ENCODE results near the gene RAB9A.

The RAB9A gene

GRCh38 chrX:13652850-13653693 lies 35.9 kb upstream of the RAB9A start, which contains the start of gene TCEANC:
TCEANC (plus strand) TSS chrX:13653141; CDS start chrX:13662509, 9,368 bp downstream.
- peak within 1 kb of the TSS; percentile 74 for H3K4me3 ChIP-seq (ENCODE audit: low read depth, low read length)
- H3K27me3 ChIP-seq (ENCODE audit: control insufficient read depth, insufficient read depth, low read length): no peaks in the 10 kb centered on the region; the same call in 1 of the 2 replicates
- H3K4me1 ChIP-seq (ENCODE audit: control insufficient read depth, insufficient read depth, low read length): 0 out of 2 replicates have a peak, but pooled peaks cover 6% of the 10 kb centered on the region
- H3K36me3 ChIP-seq (ENCODE audit: control insufficient read depth, insufficient read depth, low read length): no peaks in the 10 kb centered on the region
- H3K9me3 ChIP-seq (ENCODE audit: control insufficient read depth, insufficient read depth, low read depth, low read length): no peaks in the 10 kb centered on the region
- 0 out of 2 replicates have a peak within 1 kb of the TSS, but pooled peaks have one; percentile 10 for H3K27ac ChIP-seq (ENCODE audit: low read depth, low read length)
- peak within 1 kb of the TSS; percentile 71 for H3K9ac ChIP-seq (ENCODE audit: low read length)

GRCh38 chrX:13654116-13654515 lies 34.8 kb upstream of the RAB9A start:
- peaks cover 11% of the 10 kb centered on the region for H3K4me1 ChIP-seq (ENCODE audit: control insufficient read depth, insufficient read depth, low read length)
- H3K9me3 ChIP-seq (ENCODE audit: control insufficient read depth, insufficient read depth, low read depth, low read length): no peaks in the 10 kb centered on the region
- no peak overlapping the region for H3K9ac ChIP-seq (ENCODE audit: low read length)
- H3K4me3 ChIP-seq (ENCODE audit: low read depth, low read length): peak overlapping the region; percentile 74
- H3K27me3 ChIP-seq (ENCODE audit: control insufficient read depth, insufficient read depth, low read length): no peaks in the 10 kb centered on the region; the same call in 1 of the 2 replicates
- H3K27ac ChIP-seq (ENCODE audit: low read depth, low read length): no peak overlapping the region
- no peaks in the 10 kb centered on the region for H3K36me3 ChIP-seq (ENCODE audit: control insufficient read depth, insufficient read depth, low read length)

- peaks cover 13% of the 10 kb centered on the region for H3K4me1 ChIP-seq (ENCODE audit: control insufficient read depth, insufficient read depth, low read length)
- no peak overlapping the region for H3K4me3 ChIP-seq (ENCODE audit: low read depth, low read length)
- no peaks in the 10 kb centered on the region; the same call in 1 of the 2 replicates for H3K27me3 ChIP-seq (ENCODE audit: control insufficient read depth, insufficient read depth, low read length)
- H3K9ac ChIP-seq (ENCODE audit: low read length): no peak overlapping the region
- H3K27ac ChIP-seq (ENCODE audit: low read depth, low read length): no peak overlapping the region
- H3K9me3 ChIP-seq (ENCODE audit: control insufficient read depth, insufficient read depth, low read depth, low read length): no peaks in the 10 kb centered on the region
- H3K36me3 ChIP-seq (ENCODE audit: control insufficient read depth, insufficient read depth, low read length): peaks cover 9% of the 10 kb centered on the region
Observed at GRCh38 chrX:13655674-13656073, 33.3 kb upstream of the RAB9A start.

DNA sequence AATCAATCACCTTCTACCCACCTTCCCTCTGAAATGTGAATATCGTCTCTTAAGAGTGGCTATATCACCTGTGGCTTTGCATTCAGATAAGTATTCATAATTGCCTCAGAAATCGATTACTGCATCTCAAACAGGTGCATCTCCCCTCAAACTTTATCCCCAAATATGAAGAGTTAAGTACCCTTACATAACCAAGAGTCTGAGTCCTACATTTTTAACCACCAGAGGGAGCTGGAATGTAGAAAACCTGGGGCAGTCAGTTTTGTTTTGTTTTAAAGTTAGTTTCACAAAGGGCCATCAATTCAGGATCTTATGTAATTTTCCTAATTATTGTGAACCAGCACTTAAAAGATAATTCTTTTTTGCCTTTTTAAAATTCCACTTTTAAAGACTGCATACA lies 30.3 kb upstream of the RAB9A start:
- H3K27ac ChIP-seq (ENCODE audit: low read depth, low read length): no peak overlapping the region
- no peak overlapping the region for H3K4me3 ChIP-seq (ENCODE audit: low read depth, low read length)
- no peaks in the 10 kb centered on the region for H3K9me3 ChIP-seq (ENCODE audit: control insufficient read depth, insufficient read depth, low read depth, low read length)
- H3K4me1 ChIP-seq (ENCODE audit: control insufficient read depth, insufficient read depth, low read length): peaks cover 9% of the 10 kb centered on the region
- H3K27me3 ChIP-seq (ENCODE audit: control insufficient read depth, insufficient read depth, low read length): no peaks in the 10 kb centered on the region; the same call in 1 of the 2 replicates
- peaks cover 19% of the 10 kb centered on the region for H3K36me3 ChIP-seq (ENCODE audit: control insufficient read depth, insufficient read depth, low read length)
- no peak overlapping the region for H3K9ac ChIP-seq (ENCODE audit: low read length)

DNA sequence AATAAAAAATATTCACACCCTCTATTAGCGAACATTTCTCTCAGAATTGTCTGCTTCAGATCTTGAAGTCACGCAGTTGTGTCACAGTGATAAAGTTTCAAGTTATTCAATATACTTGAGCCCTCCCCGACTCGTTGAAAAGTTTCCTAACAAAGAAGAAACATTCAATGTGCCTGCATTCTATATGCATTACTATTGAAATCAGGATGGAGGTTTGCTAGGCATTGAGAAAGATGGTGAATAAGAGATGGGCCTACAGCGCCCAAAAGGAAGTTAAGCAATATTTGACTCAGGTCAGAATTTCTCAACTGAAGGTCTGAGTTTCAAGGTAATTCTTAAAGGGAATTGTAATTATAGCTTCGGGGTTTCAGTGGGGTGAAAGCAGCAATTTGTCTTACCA lies 29.9 kb upstream of the RAB9A start:
- no peaks in the 10 kb centered on the region; the same call in 1 of the 2 replicates for H3K27me3 ChIP-seq (ENCODE audit: control insufficient read depth, insufficient read depth, low read length)
- H3K27ac ChIP-seq (ENCODE audit: low read depth, low read length): no peak overlapping the region
- H3K4me3 ChIP-seq (ENCODE audit: low read depth, low read length): no peak overlapping the region
- H3K4me1 ChIP-seq (ENCODE audit: control insufficient read depth, insufficient read depth, low read length): peaks cover 8% of the 10 kb centered on the region
- no peak overlapping the region for H3K9ac ChIP-seq (ENCODE audit: low read length)
- H3K36me3 ChIP-seq (ENCODE audit: control insufficient read depth, insufficient read depth, low read length): peaks cover 19% of the 10 kb centered on the region
- H3K9me3 ChIP-seq (ENCODE audit: control insufficient read depth, insufficient read depth, low read depth, low read length): no peaks in the 10 kb centered on the region

- H3K4me3 ChIP-seq (ENCODE audit: low read depth, low read length): no peak overlapping the region
Observed at GRCh38 chrX:13661735-13662288, 27.1 kb upstream of the RAB9A start.

GRCh38 chrX:13662355-13662791 lies 26.6 kb upstream of the RAB9A start:
- Histone ChIP-seq H3K27ac (ENCODE audit: low read depth, low read length) (no peak overlapping the region), H3K27me3 (ENCODE audit: control insufficient read depth, insufficient read depth, low read length) (no peaks in the 10 kb centered on the region; the same call in 1 of the 2 replicates), H3K4me3 (ENCODE audit: low read depth, low read length) (no peak overlapping the region), H3K9me3 (ENCODE audit: control insufficient read depth, insufficient read depth, low read depth, low read length) (no peaks in the 10 kb centered on the region), H3K9ac (ENCODE audit: low read length) (no peak overlapping the region), H3K36me3 (ENCODE audit: control insufficient read depth, insufficient read depth, low read length) (peaks cover 19% of the 10 kb centered on the region), H3K4me1 (ENCODE audit: control insufficient read depth, insufficient read depth, low read length) (peaks cover 6% of the 10 kb centered on the region)

More at GRCh38 chrX:13661735-13662288, 27.1 kb upstream of the RAB9A start:
- Histone ChIP-seq H3K27ac (ENCODE audit: low read depth, low read length) (no peak overlapping the region), H3K27me3 (ENCODE audit: control insufficient read depth, insufficient read depth, low read length) (no peaks in the 10 kb centered on the region; the same call in 1 of the 2 replicates), H3K9me3 (ENCODE audit: control insufficient read depth, insufficient read depth, low read depth, low read length) (no peaks in the 10 kb centered on the region), H3K4me1 (ENCODE audit: control insufficient read depth, insufficient read depth, low read length) (peaks cover 6% of the 10 kb centered on the region), H3K36me3 (ENCODE audit: control insufficient read depth, insufficient read depth, low read length) (peaks cover 19% of the 10 kb centered on the region), H3K9ac (ENCODE audit: low read length) (no peak overlapping the region)

DNA sequence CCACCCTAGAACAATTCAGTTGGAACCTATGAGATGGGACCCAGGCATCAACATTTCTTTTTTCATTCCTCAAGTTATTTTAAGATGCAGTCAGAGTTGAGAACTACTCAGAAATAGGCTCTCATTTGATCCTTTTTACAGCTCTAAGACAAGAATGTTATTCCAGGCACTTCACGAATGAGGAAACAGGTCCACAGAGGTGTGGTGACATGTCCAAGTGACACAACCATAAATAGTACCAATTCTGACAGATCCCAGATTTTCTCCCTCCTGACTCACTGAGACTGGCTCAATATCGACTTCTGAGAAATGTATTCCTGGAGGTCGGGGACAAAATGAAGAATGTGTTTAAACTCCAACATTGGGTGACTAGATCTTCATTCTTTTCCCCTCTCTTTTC lies 24.9 kb upstream of the RAB9A start:
- H3K4me3 ChIP-seq (ENCODE audit: low read depth, low read length): no peak overlapping the region
- H3K4me1 ChIP-seq (ENCODE audit: control insufficient read depth, insufficient read depth, low read length): peaks cover 3% of the 10 kb centered on the region
- no peak overlapping the region for H3K9ac ChIP-seq (ENCODE audit: low read length)
- no peaks in the 10 kb centered on the region; the same call in 1 of the 2 replicates for H3K27me3 ChIP-seq (ENCODE audit: control insufficient read depth, insufficient read depth, low read length)
- H3K36me3 ChIP-seq (ENCODE audit: control insufficient read depth, insufficient read depth, low read length): peaks cover 19% of the 10 kb centered on the region
- H3K27ac ChIP-seq (ENCODE audit: low read depth, low read length): no peak overlapping the region
- no peaks in the 10 kb centered on the region for H3K9me3 ChIP-seq (ENCODE audit: control insufficient read depth, insufficient read depth, low read depth, low read length)

- no peaks in the 10 kb centered on the region for H3K9me3 ChIP-seq (ENCODE audit: control insufficient read depth, insufficient read depth, low read depth, low read length)
- H3K4me1 ChIP-seq (ENCODE audit: control insufficient read depth, insufficient read depth, low read length): no peaks in the 10 kb centered on the region
- H3K4me3 ChIP-seq (ENCODE audit: low read depth, low read length): no peak overlapping the region
- no peak overlapping the region for H3K27ac ChIP-seq (ENCODE audit: low read depth, low read length)
- H3K27me3 ChIP-seq (ENCODE audit: control insufficient read depth, insufficient read depth, low read length): no peaks in the 10 kb centered on the region; the same call in 1 of the 2 replicates
- H3K36me3 ChIP-seq (ENCODE audit: control insufficient read depth, insufficient read depth, low read length): peaks cover 10% of the 10 kb centered on the region
- H3K9ac ChIP-seq (ENCODE audit: low read length): no peak overlapping the region
Observed at GRCh38 chrX:13666836-13667235, 22.1 kb upstream of the RAB9A start.

- Histone ChIP-seq H3K9ac (ENCODE audit: low read length) (no peak overlapping the region), H3K36me3 (ENCODE audit: control insufficient read depth, insufficient read depth, low read length) (peaks cover 7% of the 10 kb centered on the region), H3K4me3 (ENCODE audit: low read depth, low read length) (no peak overlapping the region), H3K9me3 (ENCODE audit: control insufficient read depth, insufficient read depth, low read depth, low read length) (no peaks in the 10 kb centered on the region), H3K27ac (ENCODE audit: low read depth, low read length) (no peak overlapping the region), H3K4me1 (ENCODE audit: control insufficient read depth, insufficient read depth, low read length) (no peaks in the 10 kb centered on the region), H3K27me3 (ENCODE audit: control insufficient read depth, insufficient read depth, low read length) (no peaks in the 10 kb centered on the region; the same call in 1 of the 2 replicates)
Observed at GRCh38 chrX:13667919-13668318, 21.0 kb upstream of the RAB9A start.

- H3K9me3 ChIP-seq (ENCODE audit: control insufficient read depth, insufficient read depth, low read depth, low read length): no peaks in the 10 kb centered on the region
- H3K4me1 ChIP-seq (ENCODE audit: control insufficient read depth, insufficient read depth, low read length): no peaks in the 10 kb centered on the region
- H3K9ac ChIP-seq (ENCODE audit: low read length): no peak overlapping the region
- H3K27ac ChIP-seq (ENCODE audit: low read depth, low read length): no peak overlapping the region
- H3K4me3 ChIP-seq (ENCODE audit: low read depth, low read length): no peak overlapping the region
- no peaks in the 10 kb centered on the region for H3K36me3 ChIP-seq (ENCODE audit: control insufficient read depth, insufficient read depth, low read length)
- H3K27me3 ChIP-seq (ENCODE audit: control insufficient read depth, insufficient read depth, low read length): no peaks in the 10 kb centered on the region; the same call in 1 of the 2 replicates
Observed at GRCh38 chrX:13669246-13669737, 19.6 kb upstream of the RAB9A start.

All from HUES6 (cell line).